Bronchial epithelial cell (primary cell): Measurements from ENCODE around the gene JAZF1. TPM values are rescaled to one million over a fixed set of nuclear protein-coding genes. Genes with fewer than 3 reads are reported as not detected.

ENCODE experiments used
- DNase-seq: peaks from one replicate; pipeline ENCODE4 v3.0.0-alpha.2; 2010; ENCODE audit warnings: low read depth
- FAIRE-seq: peaks from 2 replicates; lab custom pipeline; 2011; peaks lifted over from hg19 to GRCh38; lab: Jason Lieb, UNC
- H3K27me3 ChIP-seq: 2 replicates; pipeline ENCODE4 v1.5.1; 2011; ENCODE audit warnings: low read length; ENCODE audit not compliant: control insufficient read depth, insufficient read depth
- H3K36me3 ChIP-seq: 2 replicates; pipeline ENCODE4 v1.5.1; 2011; ENCODE audit warnings: low read length; ENCODE audit not compliant: control insufficient read depth, insufficient read depth
- H3K4me3 ChIP-seq: 2 replicates; pipeline ENCODE4 v1.5.1; 2011; ENCODE audit warnings: mild to moderate bottlenecking, low read depth, low read length, control low read depth
- total RNA-seq: library from RNA; depleted of rRNA; stranded (reverse); fragments of >200 nt; gene quantifications from 2 replicates; pipeline ENCODE4 v1.2.1, GENCODE V29; 2014
- TF ChIP-seq, protein P1 (sequence below): IDR thresholded peaks from 2 replicates; pipeline ENCODE4 v1.5.1; 2011; ENCODE audit warnings: mild to moderate bottlenecking, moderate library complexity, low read length, control low read depth, inconsistent platforms; ENCODE audit not compliant: insufficient read depth, severe bottlenecking

JAZF1 gene
- total RNA-seq, 1 donor from 2014 or later, result 1.1 TPM

- DNase-seq (no peak), FAIRE-seq (no peak)
- TF ChIP-seq, protein P1, sequence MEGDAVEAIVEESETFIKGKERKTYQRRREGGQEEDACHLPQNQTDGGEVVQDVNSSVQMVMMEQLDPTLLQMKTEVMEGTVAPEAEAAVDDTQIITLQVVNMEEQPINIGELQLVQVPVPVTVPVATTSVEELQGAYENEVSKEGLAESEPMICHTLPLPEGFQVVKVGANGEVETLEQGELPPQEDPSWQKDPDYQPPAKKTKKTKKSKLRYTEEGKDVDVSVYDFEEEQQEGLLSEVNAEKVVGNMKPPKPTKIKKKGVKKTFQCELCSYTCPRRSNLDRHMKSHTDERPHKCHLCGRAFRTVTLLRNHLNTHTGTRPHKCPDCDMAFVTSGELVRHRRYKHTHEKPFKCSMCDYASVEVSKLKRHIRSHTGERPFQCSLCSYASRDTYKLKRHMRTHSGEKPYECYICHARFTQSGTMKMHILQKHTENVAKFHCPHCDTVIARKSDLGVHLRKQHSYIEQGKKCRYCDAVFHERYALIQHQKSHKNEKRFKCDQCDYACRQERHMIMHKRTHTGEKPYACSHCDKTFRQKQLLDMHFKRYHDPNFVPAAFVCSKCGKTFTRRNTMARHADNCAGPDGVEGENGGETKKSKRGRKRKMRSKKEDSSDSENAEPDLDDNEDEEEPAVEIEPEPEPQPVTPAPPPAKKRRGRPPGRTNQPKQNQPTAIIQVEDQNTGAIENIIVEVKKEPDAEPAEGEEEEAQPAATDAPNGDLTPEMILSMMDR, result no peak
- no peaks in the 10 kb centered on the region for H3K36me3 ChIP-seq
- no peak overlapping the region for H3K4me3 ChIP-seq
- H3K27me3 ChIP-seq, result no peaks in the 10 kb centered on the region
Measured at GRCh38 chr7:27936768-27937102, 243.9 kb downstream of the JAZF1 start.

GRCh38 chr7:27936047-27936767 lies 244.4 kb downstream of the JAZF1 start:
- H3K36me3 ChIP-seq, result no peaks in the 10 kb centered on the region
- FAIRE-seq (no peak), DNase-seq (no peak)
- TF ChIP-seq, protein P1, result no peak
- H3K27me3 ChIP-seq, result no peaks in the 10 kb centered on the region
- H3K4me3 ChIP-seq, result no peak overlapping the region

DNA sequence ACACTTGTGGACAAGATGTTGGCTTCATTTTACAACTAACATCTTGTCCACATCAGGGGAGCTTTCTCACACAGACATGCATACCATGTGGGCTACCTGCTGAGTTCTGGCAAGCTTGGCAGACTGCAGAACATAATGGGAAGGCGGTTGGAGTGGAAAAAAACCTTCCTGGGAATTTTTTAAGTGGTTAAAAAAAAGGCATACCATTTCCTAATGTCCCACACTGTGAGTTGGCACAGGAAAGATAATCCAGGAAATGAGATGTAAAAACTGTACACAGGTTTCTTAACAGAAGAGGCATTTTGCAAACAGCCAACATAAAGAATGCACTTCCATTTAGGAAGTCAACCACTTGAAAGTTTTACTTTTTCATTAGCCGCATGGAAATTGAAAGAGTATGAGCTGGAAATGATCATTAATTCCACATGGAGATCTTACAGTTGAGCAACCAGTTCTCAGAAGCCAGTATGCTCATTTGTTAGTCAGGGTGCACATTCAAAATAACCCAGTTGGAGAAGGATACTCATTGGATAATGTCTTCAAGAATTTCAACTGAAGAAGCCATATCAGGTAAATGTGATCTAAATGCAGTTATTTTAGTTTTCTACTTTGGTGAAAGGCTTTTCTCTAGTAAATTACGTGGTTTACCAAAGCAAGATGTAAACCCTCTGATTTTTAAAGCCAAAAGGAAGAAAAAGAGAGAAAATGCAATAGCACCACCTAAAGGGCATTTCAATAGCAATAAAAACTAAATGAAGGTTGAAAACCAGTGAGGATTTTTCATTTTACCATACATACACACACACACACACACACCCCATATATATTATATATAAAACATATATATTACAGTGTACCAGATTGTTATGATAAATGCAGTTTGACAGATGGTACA lies 246.7 kb downstream of the JAZF1 start:
- Histone ChIP-seq H3K4me3 (no peak overlapping the region), H3K36me3 (no peaks in the 10 kb centered on the region), H3K27me3 (no peaks in the 10 kb centered on the region)
- TF ChIP-seq, protein P1, result no peak
- FAIRE-seq (no peak), DNase-seq (no peak)

DNA sequence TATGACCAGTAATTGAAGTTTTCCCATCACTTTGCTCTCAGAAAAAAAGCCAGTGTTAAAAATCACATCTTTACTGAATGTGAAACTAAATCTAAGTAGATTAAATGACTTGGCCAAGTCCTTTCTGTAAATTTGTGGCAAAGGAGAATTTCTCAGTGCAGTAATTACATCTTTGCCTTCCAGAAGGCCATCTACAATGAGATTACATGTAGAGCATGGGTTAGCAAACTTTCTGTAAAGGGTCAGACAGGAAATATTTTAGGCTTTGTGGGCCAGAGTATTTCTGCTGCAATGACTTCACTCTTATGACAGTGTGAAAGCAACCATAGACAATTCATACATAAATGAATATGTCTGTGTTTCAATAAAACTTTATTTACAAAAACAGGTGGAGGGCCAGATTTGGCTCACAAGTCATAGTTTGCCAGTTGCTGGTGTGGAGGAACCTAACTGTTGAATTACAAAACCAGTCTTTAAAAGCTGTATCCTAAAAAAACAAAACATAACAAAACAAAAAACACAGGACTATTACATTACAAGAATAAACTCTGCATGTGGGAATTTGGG lies 249.6 kb downstream of the JAZF1 start:
- Histone ChIP-seq H3K36me3 (no peaks in the 10 kb centered on the region), H3K27me3 (no peaks in the 10 kb centered on the region), H3K4me3 (no peak overlapping the region)
- no peak for DNase-seq
- no peak for FAIRE-seq
- TF ChIP-seq, protein P1, result no peak

DNA sequence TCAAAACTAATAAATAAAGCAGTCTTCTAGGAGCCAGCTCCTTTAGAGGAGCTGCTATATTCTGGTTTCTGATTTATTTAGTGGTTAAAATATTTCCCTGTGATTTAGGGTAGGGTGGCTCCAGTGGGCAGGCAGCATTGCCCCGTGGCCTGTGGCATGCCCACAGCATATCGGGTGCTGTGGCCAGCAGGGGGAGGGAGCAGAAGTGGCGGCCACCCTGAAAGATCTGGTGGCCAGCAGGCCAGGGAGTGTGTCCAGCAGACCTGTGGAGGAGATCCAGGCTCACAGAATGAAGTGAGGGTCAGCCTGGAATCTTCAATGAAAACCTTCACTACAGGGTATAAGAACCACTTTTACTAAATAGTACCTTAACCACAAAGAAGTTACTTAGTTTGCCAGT lies 251.5 kb downstream of the JAZF1 start:
- Histone ChIP-seq H3K4me3 (no peak overlapping the region), H3K36me3 (no peaks in the 10 kb centered on the region), H3K27me3 (no peaks in the 10 kb centered on the region)
- TF ChIP-seq, protein P1, result peak; percentile 3
- DNase-seq, result no peak
- FAIRE-seq, result no peak
